ENCODE data around the gene AMDHD2.
"Not testable (repeated sequence)": the region's sequence is repeated elsewhere in the genome, so short reads cannot be mapped to it uniquely, and the experiment has no call there.

AMDHD2 gene

GRCh38 chr16:2531696-2532493 is 11.7 kb downstream of the AMDHD2 start:
- DNase-seq (ENCODE audit: insufficient read length, low spot score) (peak; percentile 97), FAIRE-seq (peak; percentile 100)

GRCh38 chr16:2532494-2533141 is 12.4 kb downstream of the AMDHD2 start:
- peak; percentile 48 for DNase-seq (ENCODE audit: insufficient read length, low spot score)

GRCh38 chr16:2533142-2533755 is 13.1 kb downstream of the AMDHD2 start:
- not testable (repeated sequence) for DNase-seq (ENCODE audit: insufficient read length, low spot score); FAIRE-seq

More at GRCh38 chr16:2532494-2533141, 12.4 kb downstream of the AMDHD2 start:
- peak; percentile 64 for FAIRE-seq

- no peak for DNase-seq (ENCODE audit: insufficient read length, low spot score)
- FAIRE-seq: no peak
Observed at GRCh38 chr16:2533912-2534311, 13.7 kb downstream of the AMDHD2 start.

GRCh38 chr16:2534335-2534734 is 14.2 kb downstream of the AMDHD2 start:
- FAIRE-seq; DNase-seq (ENCODE audit: insufficient read length, low spot score): not testable (repeated sequence)

- FAIRE-seq: no peak
- DNase-seq (ENCODE audit: insufficient read length, low spot score): no peak
Observed at GRCh38 chr16:2535625-2536013, 15.4 kb downstream of the AMDHD2 start.

- DNase-seq (ENCODE audit: insufficient read length, low spot score) (peak; percentile 89), FAIRE-seq (no peak)
Observed at GRCh38 chr16:2537451-2538379, 17.5 kb downstream of the AMDHD2 start, which contains the start of gene PDPK1. PDPK1 (plus strand) TSS chr16:2538021; CDS start chr16:2538113, 92 bp downstream.

- FAIRE-seq; DNase-seq (ENCODE audit: insufficient read length, low spot score): not testable (repeated sequence)
Observed at GRCh38 chr16:2539192-2539844, 19.1 kb downstream of the AMDHD2 start.

GRCh38 chr16:2539845-2540458 is 19.8 kb downstream of the AMDHD2 start:
- not testable (repeated sequence) for FAIRE-seq; DNase-seq (ENCODE audit: insufficient read length, low spot score)

GRCh38 chr16:2540912-2541311 is 20.7 kb downstream of the AMDHD2 start:
- DNase-seq (ENCODE audit: insufficient read length, low spot score); FAIRE-seq: not testable (repeated sequence)

- not testable (repeated sequence) for FAIRE-seq; DNase-seq (ENCODE audit: insufficient read length, low spot score)
Observed at GRCh38 chr16:2541409-2541808, 21.2 kb downstream of the AMDHD2 start.

GRCh38 chr16:2543771-2544170 is 23.6 kb downstream of the AMDHD2 start:
- DNase-seq (ENCODE audit: insufficient read length, low spot score); FAIRE-seq: not testable (repeated sequence)

GRCh38 chr16:2550283-2550878 is 30.2 kb downstream of the AMDHD2 start:
- not testable (repeated sequence) for FAIRE-seq; DNase-seq (ENCODE audit: insufficient read length, low spot score)

GRCh38 chr16:2551420-2551889 is 31.3 kb downstream of the AMDHD2 start:
- not testable (repeated sequence) for FAIRE-seq; DNase-seq (ENCODE audit: insufficient read length, low spot score)

- not testable (repeated sequence) for FAIRE-seq; DNase-seq (ENCODE audit: insufficient read length, low spot score)
Observed at GRCh38 chr16:2554709-2555425, 34.7 kb downstream of the AMDHD2 start.

- not testable (repeated sequence) for FAIRE-seq; DNase-seq (ENCODE audit: insufficient read length, low spot score)
Observed at GRCh38 chr16:2557150-2557549, 37.0 kb downstream of the AMDHD2 start.

GRCh38 chr16:2560131-2560797 is 40.1 kb downstream of the AMDHD2 start:
- not testable (repeated sequence) for DNase-seq (ENCODE audit: insufficient read length, low spot score); FAIRE-seq

Data from HTR-8/SVneo (cell line).